Astrocyte of the spinal cord (primary cell): ENCODE data around the gene CNTNAP5.

Experiments
- DNase-seq: peaks from one replicate; pipeline ENCODE4 v3.0.0; 2011; ENCODE audit warnings: low read depth, low spot score
- H3K4me3 ChIP-seq: 2 replicates; pipeline ENCODE4 v1.5.1; 2011; ENCODE audit warnings: low read depth, mild to moderate bottlenecking, low read length, moderate library complexity
- CTCF ChIP-seq: IDR thresholded peaks from 2 replicates; pipeline ENCODE4 v1.5.1; 2012; ENCODE audit warnings: low read depth, mild to moderate bottlenecking, low read length, inconsistent platforms
- in situ Hi-C: cut with HindIII; loops from 2 replicates; pipeline ENCODE4 v1.10.0; 2017; ENCODE audit warnings: low sequenced_read_pairs

The CNTNAP5 gene

GRCh38 chr2:124315221-124315880, 290.3 kb downstream of the CNTNAP5 start:
- in situ Hi-C loops: no loop called here
- TF ChIP-seq CTCF: no peak
- H3K4me3 ChIP-seq: no peak overlapping the region
- DNase-seq: no peak

- no peak overlapping the region for H3K4me3 ChIP-seq
- in situ Hi-C loops: no loop called here
- no peak for DNase-seq
- TF ChIP-seq CTCF: no peak
Observed at GRCh38 chr2:124316133-124316532, 291.0 kb downstream of the CNTNAP5 start.

- no peak for DNase-seq
- in situ Hi-C loops: no loop called here
- TF ChIP-seq CTCF: no peak
- H3K4me3 ChIP-seq: no peak overlapping the region
Observed at GRCh38 chr2:124316881-124317605, 292.0 kb downstream of the CNTNAP5 start.

GRCh38 chr2:124317628-124318027, 292.5 kb downstream of the CNTNAP5 start:
- no peak for DNase-seq
- no peak overlapping the region for H3K4me3 ChIP-seq
- in situ Hi-C loops: no loop called here
- no peak for TF ChIP-seq CTCF

- H3K4me3 ChIP-seq: no peak overlapping the region
- no peak for TF ChIP-seq CTCF
- DNase-seq: no peak
- in situ Hi-C loops: no loop called here
Observed at GRCh38 chr2:124318913-124319312, 293.8 kb downstream of the CNTNAP5 start.

- no peak for TF ChIP-seq CTCF
- no peak overlapping the region for H3K4me3 ChIP-seq
- in situ Hi-C loops: no loop called here
- no peak for DNase-seq
Observed at GRCh38 chr2:124319577-124319976, 294.5 kb downstream of the CNTNAP5 start.
